Stimulated activated CD4-positive, alpha-beta T cell treated with anti-CD3 and anti-CD28 coated beads, Interleukin-2, amount 100 ng/mL, for 24 hours (primary cell): ENCODE measurements around the gene WWC1.

Experiments
- DNase-seq, 2 donors: peaks; one replicate each; pipeline ENCODE4 v3.0.0-alpha.2; 2020

The WWC1 gene

GRCh38 chr5:168365581-168366081, 74.2 kb downstream of the WWC1 start:
- no peak for DNase-seq

GRCh38 chr5:168366116-168366515, 74.7 kb downstream of the WWC1 start:
- DNase-seq: no peak

- DNase-seq: no peak
Observed at GRCh38 chr5:168368854-168369253, 77.4 kb downstream of the WWC1 start.

GRCh38 chr5:168370831-168371230, 79.4 kb downstream of the WWC1 start:
- no peak for DNase-seq

GRCh38 chr5:168372356-168372946, 81.0 kb downstream of the WWC1 start:
- no peak for DNase-seq

- DNase-seq: no peak
Observed at GRCh38 chr5:168374532-168374931, 83.1 kb downstream of the WWC1 start.

GRCh38 chr5:168375214-168375613, 83.8 kb downstream of the WWC1 start:
- no peak for DNase-seq

GRCh38 chr5:168377525-168377924, 86.1 kb downstream of the WWC1 start:
- DNase-seq: no peak

GRCh38 chr5:168378741-168379140, 87.3 kb downstream of the WWC1 start:
- no peak for DNase-seq

GRCh38 chr5:168382421-168382820, 91.0 kb downstream of the WWC1 start:
- DNase-seq: no peak

GRCh38 chr5:168390491-168390890, 99.0 kb downstream of the WWC1 start:
- no peak for DNase-seq

GRCh38 chr5:168393773-168394172, 102.3 kb downstream of the WWC1 start:
- DNase-seq: no peak

GRCh38 chr5:168400429-168401220, 109.2 kb downstream of the WWC1 start:
- no peak for DNase-seq

- no peak for DNase-seq
Observed at GRCh38 chr5:168401226-168401625, 109.8 kb downstream of the WWC1 start.

- DNase-seq: no peak
Observed at GRCh38 chr5:168401880-168402279, 110.4 kb downstream of the WWC1 start.

GRCh38 chr5:168404365-168404764, 112.9 kb downstream of the WWC1 start:
- no peak for DNase-seq

GRCh38 chr5:168407211-168407610, 115.8 kb downstream of the WWC1 start:
- DNase-seq: no peak

- DNase-seq: no peak
Observed at GRCh38 chr5:168408561-168409305, 117.3 kb downstream of the WWC1 start.

- peak; percentile 43 to 50 for DNase-seq
Observed at GRCh38 chr5:168409591-168410458, 118.4 kb downstream of the WWC1 start.

- no peak for DNase-seq
Observed at GRCh38 chr5:168411871-168412270, 120.4 kb downstream of the WWC1 start.

GRCh38 chr5:168413062-168413461, 121.6 kb downstream of the WWC1 start:
- no peak for DNase-seq

GRCh38 chr5:168413596-168413995, 122.2 kb downstream of the WWC1 start:
- DNase-seq: no peak

GRCh38 chr5:168415401-168415800, 124.0 kb downstream of the WWC1 start:
- DNase-seq: no peak
